HepG2 (cell line): ENCODE measurements around the gene CMPK2. TPM values are rescaled to one million over a fixed set of nuclear protein-coding genes. Genes with fewer than 3 reads are reported as not detected.
A peak's percentile ranks its signal among the peaks of the same experiment; 100 is the strongest.

Experiments
- ARHGAP35 ChIP-seq: sonication (generic); formaldehyde crosslinking; IDR thresholded peaks from 2 replicates; pipeline ENCODE4 v1.9.0; 2022; ENCODE audit warnings: mild to moderate bottlenecking, inconsistent platforms, moderate library complexity, missing genetic modification reagents, borderline replicate concordance
- MNT ChIP-seq: fragments of 450-650 bp; IDR thresholded peaks from 2 replicates; pipeline ENCODE4 v1.6.1; 2016
- MXD3 ChIP-seq: IDR thresholded peaks from 2 replicates; pipeline ENCODE4 v1.6.1; 2016; ENCODE audit warnings: mild to moderate bottlenecking, missing biosample characterization, missing genetic modification reagents
- PBX2 ChIP-seq: IDR thresholded peaks from 2 replicates; pipeline ENCODE4 v1.6.1; 2016; ENCODE audit warnings: control low read depth
- RFXANK ChIP-seq: IDR thresholded peaks from 2 replicates; pipeline ENCODE4 v1.6.1; 2016
- SRSF1 ChIP-seq: fragments of 200-400 bp; formaldehyde crosslinking; optimal IDR thresholded peaks from 2 replicates; pipeline ENCODE3; 2017; ENCODE audit warnings: mild to moderate bottlenecking, low read depth, low read length, moderate library complexity
- THAP9 ChIP-seq: sonication (generic); formaldehyde crosslinking; IDR thresholded peaks from 2 replicates; pipeline ENCODE4; 2020; ENCODE audit warnings: missing genetic modification reagents, mild to moderate bottlenecking, borderline replicate concordance
- TRAFD1 ChIP-seq: sonication (generic); formaldehyde crosslinking; IDR thresholded peaks from 2 replicates; pipeline ENCODE4 v1.5.1; 2020; ENCODE audit warnings: missing genetic modification reagents, mild to moderate bottlenecking, borderline replicate concordance
- XBP1 ChIP-seq: sonication (generic); formaldehyde crosslinking; IDR thresholded peaks from 2 replicates; pipeline ENCODE4 v1.5.0; 2020; ENCODE audit warnings: missing genetic modification reagents
- YY1 ChIP-seq: IDR thresholded peaks from 2 replicates; pipeline ENCODE4 v1.6.1; 2011; ENCODE audit warnings: low read length, low read depth, moderate library complexity, mild to moderate bottlenecking; ENCODE audit not compliant: insufficient read depth, insufficient replicate concordance
- ZBTB4 ChIP-seq: sonication (generic); formaldehyde crosslinking; IDR thresholded peaks from 2 replicates; pipeline ENCODE4 v1.4.0; 2020; ENCODE audit warnings: missing genetic modification reagents, mild to moderate bottlenecking, borderline replicate concordance
- ZFY ChIP-seq: sonication (generic); formaldehyde crosslinking; IDR thresholded peaks from 2 replicates; pipeline ENCODE4 v1.4.0; 2020; ENCODE audit warnings: missing genetic modification reagents
- ZMAT5 ChIP-seq: sonication (generic); formaldehyde crosslinking; IDR thresholded peaks from 2 replicates; pipeline ENCODE4 v1.5.0; 2020; ENCODE audit warnings: mild to moderate bottlenecking, low read depth, missing genetic modification reagents, borderline replicate concordance
- ZNF513 ChIP-seq: sonication (generic); formaldehyde crosslinking; conservative IDR thresholded peaks from 2 replicates; pipeline ENCODE4 v1.5.0; 2020; ENCODE audit warnings: missing genetic modification reagents
- ZNF616 ChIP-seq: sonication (generic); formaldehyde crosslinking; IDR thresholded peaks from 2 replicates; pipeline ENCODE4 v1.5.0; 2020; ENCODE audit warnings: low read depth, mild to moderate bottlenecking, missing genetic modification reagents
- ZNF678 ChIP-seq: sonication (generic); formaldehyde crosslinking; IDR thresholded peaks from 2 replicates; pipeline ENCODE4 v1.4.0; 2020; ENCODE audit warnings: mild to moderate bottlenecking, missing genetic modification reagents
- polyA plus RNA-seq, 8 experiments: library from polyadenylated mRNA; depleted of rRNA in 3 of 8; stranded (reverse) in 7 of 8; unstranded in 1 of 8; fragments of >200 nt; fragmentation: Illumina TruSeq in 4 of 8; extraction: Trizol in 4 of 8; gene quantifications; 2 replicates each; pipeline versions ENCODE4 v1.2.1 to v1.2.3, GENCODE V29; 2011 to 2016; ENCODE audit warnings: low read depth in 4 of 8, missing spikeins in 1 of 8, mixed read lengths in 1 of 8; ENCODE audit not compliant: insufficient read depth in 1 of 8
- total RNA-seq, 5 experiments: library from RNA; depleted of rRNA; stranded (reverse); fragments of >200 nt; fragmentation: Illumina TruSeq; extraction: Trizol; gene quantifications; 2 replicates each; pipeline ENCODE4 v1.2.3, GENCODE V29; 2016; ENCODE audit warnings: low read depth in 1 of 5

Gene CMPK2
- total and polyA plus RNA-seq, 2 of the 13 experiments (the other 11 are each of a cell fraction or from before 2014, with no cell fraction given): 0.04 to 1.0 TPM

GRCh38 chr2:6845312-6845711, 20.4 kb downstream of the CMPK2 start (continued):
- TF ChIP-seq THAP9 (CRISPR knock-in tag) (no peak), ZNF616 (CRISPR knock-in tag) (peak; percentile 100), ZNF678 (CRISPR knock-in tag) (no peak), MXD3 (CRISPR knock-in tag) (no peak), ZNF513 (no peak), RFXANK (CRISPR knock-in tag) (no peak), XBP1 (CRISPR knock-in tag) (no peak), MNT (no peak), PBX2 (no peak), TRAFD1 (CRISPR knock-in tag) (no peak), ARHGAP35 (no peak), ZBTB4 (no peak), YY1 (no peak), SRSF1 (no peak), ZMAT5 (CRISPR knock-in tag) (no peak), ZFY (no peak)
